GM12878 (cell line): Measurements from ENCODE around the gene CDH4.

Source experiments
- EED ChIP-seq: sonication (generic); IDR thresholded peaks from 2 replicates; pipeline ENCODE4 v1.6.1; 2016; ENCODE audit warnings: antibody characterized with exemption, low read depth
- GATAD2B ChIP-seq: fragments of 450-650 bp; conservative IDR thresholded peaks from 2 replicates; pipeline ENCODE4 v1.6.1; 2017; ENCODE audit warnings: low read depth, mild to moderate bottlenecking, moderate library complexity
- POU2F2 ChIP-seq: IDR thresholded peaks from 3 replicates; pipeline ENCODE4 v1.6.1; 2011; ENCODE audit warnings: low read depth, mild to moderate bottlenecking, low read length, borderline replicate concordance
- RELA ChIP-seq: fragments of 450-650 bp; IDR thresholded peaks from 2 replicates; pipeline ENCODE4 v1.8.0; 2014; ENCODE audit warnings: borderline replicate concordance; ENCODE audit not compliant: partially characterized antibody
- SP1 ChIP-seq: IDR thresholded peaks from one replicate; pipeline ENCODE4 v1.6.1; 2011; ENCODE audit warnings: low read depth, low read length
- SRF ChIP-seq, 2 experiments: IDR thresholded peaks; 2 replicates each; pipeline ENCODE4 v1.6.1; 2011; ENCODE audit warnings: low read depth in 2 of 2, low read length in 2 of 2, mild to moderate bottlenecking in 1 of 2, moderate library complexity in 1 of 2
- TF ChIP-seq, protein P1 (sequence below), 3 experiments: IDR thresholded peaks in 2 of 3; conservative IDR thresholded peaks in 1 of 3; 2 replicates each; pipeline ENCODE4 v1.5.1; 2011; ENCODE audit warnings: low read depth in 3 of 3, low read length in 3 of 3, mild to moderate bottlenecking in 3 of 3, control low read depth in 2 of 3, moderate library complexity in 2 of 3, inconsistent platforms in 1 of 3, mixed read lengths in 1 of 3; ENCODE audit not compliant: control insufficient read depth in 2 of 3, insufficient read depth in 1 of 3; ENCODE audit errors: extremely low read depth in 1 of 3

DNA sequence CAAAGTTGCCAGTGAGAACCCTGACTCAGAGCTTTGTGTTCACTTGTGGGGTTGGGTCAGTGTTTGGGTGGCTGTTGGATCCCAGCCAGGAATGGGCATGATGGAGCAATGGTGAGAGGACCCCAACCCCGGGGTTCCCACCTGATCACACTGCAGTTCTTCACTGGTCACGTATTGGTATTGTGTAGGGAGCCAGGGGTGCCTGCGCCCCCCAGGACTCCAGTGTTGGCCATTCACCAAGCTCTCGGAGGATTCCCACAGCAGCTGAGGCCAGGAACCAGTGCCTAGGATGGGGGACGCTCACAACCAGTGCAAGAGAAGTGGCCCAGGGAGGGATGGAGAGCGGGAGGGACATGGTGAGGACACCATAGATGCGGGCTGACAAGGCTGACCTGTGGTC is 207.2 kb downstream of the CDH4 start:
- TF ChIP-seq SRF (IDR thresholded peaks at IDR 0.05; ENCODE audit: low read depth in 2 of 2, low read length in 2 of 2) (no peak), GATAD2B (no peak), RELA (no peak), POU2F2 (no peak), SP1 (no peak), EED (no peak)
- TF ChIP-seq, protein P1, sequence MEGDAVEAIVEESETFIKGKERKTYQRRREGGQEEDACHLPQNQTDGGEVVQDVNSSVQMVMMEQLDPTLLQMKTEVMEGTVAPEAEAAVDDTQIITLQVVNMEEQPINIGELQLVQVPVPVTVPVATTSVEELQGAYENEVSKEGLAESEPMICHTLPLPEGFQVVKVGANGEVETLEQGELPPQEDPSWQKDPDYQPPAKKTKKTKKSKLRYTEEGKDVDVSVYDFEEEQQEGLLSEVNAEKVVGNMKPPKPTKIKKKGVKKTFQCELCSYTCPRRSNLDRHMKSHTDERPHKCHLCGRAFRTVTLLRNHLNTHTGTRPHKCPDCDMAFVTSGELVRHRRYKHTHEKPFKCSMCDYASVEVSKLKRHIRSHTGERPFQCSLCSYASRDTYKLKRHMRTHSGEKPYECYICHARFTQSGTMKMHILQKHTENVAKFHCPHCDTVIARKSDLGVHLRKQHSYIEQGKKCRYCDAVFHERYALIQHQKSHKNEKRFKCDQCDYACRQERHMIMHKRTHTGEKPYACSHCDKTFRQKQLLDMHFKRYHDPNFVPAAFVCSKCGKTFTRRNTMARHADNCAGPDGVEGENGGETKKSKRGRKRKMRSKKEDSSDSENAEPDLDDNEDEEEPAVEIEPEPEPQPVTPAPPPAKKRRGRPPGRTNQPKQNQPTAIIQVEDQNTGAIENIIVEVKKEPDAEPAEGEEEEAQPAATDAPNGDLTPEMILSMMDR (IDR thresholded peaks at IDR 0.05 in 2 of 3, conservative IDR thresholded peaks at IDR 0.05 in 1 of 3; ENCODE audit: control insufficient read depth in 2 of 3, extremely low read depth in 1 of 3, insufficient read depth in 1 of 3, low read depth in 3 of 3, low read length in 3 of 3), result no peak
